ENCODE results near the gene OR2T35. TPM values are rescaled to one million over a fixed set of nuclear protein-coding genes. Genes with fewer than 3 reads are reported as not detected.

Gene OR2T35
- total RNA-seq, 4 donors from 2014 or later, result not detected

GRCh38 chr1:248593226-248593625, 51.9 kb downstream of the OR2T35 start:
- H3K4me3 ChIP-seq, result no peak overlapping the region

GRCh38 chr1:248592655-248593054, 52.4 kb downstream of the OR2T35 start:
- H3K9me3 ChIP-seq, result no peaks in the 10 kb centered on the region
- H3K27me3 ChIP-seq, result no peaks in the 10 kb centered on the region
- H3K36me3 ChIP-seq, result no peaks in the 10 kb centered on the region
- H3K4me3 ChIP-seq, result no peak overlapping the region
- TF ChIP-seq POLR2A (IDR thresholded peaks at IDR 0.05) (no peak), CTCF (IDR thresholded peaks at IDR 0.05) (no peak), EP300 (IDR thresholded peaks at IDR 0.05) (no peak)
- no peaks in the 10 kb centered on the region for H3K4me1 ChIP-seq
- no peak for DNase-seq (ENCODE audit: low spot score in 2 of 2)
- no peak overlapping the region for H3K27ac ChIP-seq
- WGBS, 2 donors, result 69 to 76% methylated on average over 1 of the region's 1 CpG

More at GRCh38 chr1:248593226-248593625, 51.9 kb downstream of the OR2T35 start:
- WGBS, 2 donors, result 84 to 89% methylated on average over 5 of the region's 5 CpGs
- no peaks in the 10 kb centered on the region for H3K36me3 ChIP-seq
- H3K27me3 ChIP-seq, result no peaks in the 10 kb centered on the region
- no peak for TF ChIP-seq CTCF (IDR thresholded peaks at IDR 0.05)
- TF ChIP-seq EP300 (IDR thresholded peaks at IDR 0.05), result no peak
- no peak for TF ChIP-seq POLR2A (IDR thresholded peaks at IDR 0.05)
- DNase-seq (ENCODE audit: low spot score in 2 of 2), result no peak
- no peaks in the 10 kb centered on the region for H3K4me1 ChIP-seq
- H3K9me3 ChIP-seq, result no peaks in the 10 kb centered on the region
- H3K27ac ChIP-seq, result no peak overlapping the region

GRCh38 chr1:248590055-248590454, 55.0 kb downstream of the OR2T35 start:
- Histone ChIP-seq H3K4me3 (no peak overlapping the region), H3K27ac (no peak overlapping the region), H3K27me3 (no peaks in the 10 kb centered on the region), H3K4me1 (no peaks in the 10 kb centered on the region), H3K36me3 (no peaks in the 10 kb centered on the region), H3K9me3 (no peaks in the 10 kb centered on the region)
- TF ChIP-seq POLR2A (IDR thresholded peaks at IDR 0.05), result no peak
- no peak for TF ChIP-seq CTCF (IDR thresholded peaks at IDR 0.05)
- no peak for TF ChIP-seq EP300 (IDR thresholded peaks at IDR 0.05)
- no peak for DNase-seq (ENCODE audit: low spot score in 2 of 2)
- 89 to 92% methylated on average over 17 of the region's 17 CpGs for WGBS, 2 donors

- Histone ChIP-seq H3K27me3 (no peaks in the 10 kb centered on the region), H3K4me1 (no peaks in the 10 kb centered on the region), H3K36me3 (no peaks in the 10 kb centered on the region), H3K4me3 (no peak overlapping the region), H3K9me3 (no peaks in the 10 kb centered on the region), H3K27ac (no peak overlapping the region)
- no peak for TF ChIP-seq EP300 (IDR thresholded peaks at IDR 0.05)
- no peak for TF ChIP-seq POLR2A (IDR thresholded peaks at IDR 0.05)
- TF ChIP-seq CTCF (IDR thresholded peaks at IDR 0.05), result no peak
- no peak for DNase-seq (ENCODE audit: low spot score in 2 of 2)
- 80 to 86% methylated on average over 3 of the region's 3 CpGs for WGBS, 2 donors
Measured at GRCh38 chr1:248589334-248589733, 55.7 kb downstream of the OR2T35 start.

Small RNAs within 50 kb of the gene (small RNA-seq; reads per million reads assigned to genes)
- gene RF00019, result not detected

Other genes with a start within 250 kb of the OR2T35 start
- gene OR2T1, start 242.2 kb downstream of the OR2T35 start, total RNA-seq, result not detected
- not detected for gene OR2T2, start 199.6 kb downstream of the OR2T35 start, total RNA-seq
- not detected for gene OR2T3, start 171.9 kb downstream of the OR2T35 start, total RNA-seq
- not detected for gene OR2T5, start 156.7 kb downstream of the OR2T35 start, total RNA-seq
- not detected for gene OR2G6, start 137.2 kb downstream of the OR2T35 start, total RNA-seq
- not detected for gene OR2T29, start 82.5 kb downstream of the OR2T35 start, total RNA-seq
- not detected for gene OR2T34, start 70.5 kb downstream of the OR2T35 start, total RNA-seq
- gene OR2T10, start 47.6 kb downstream of the OR2T35 start, total RNA-seq, result not detected
- not detected for gene OR2T11, start 10.2 kb downstream of the OR2T35 start, total RNA-seq
- not detected for gene OR2T27, start 10.2 kb upstream of the OR2T35 start, total RNA-seq
- gene OR14I1, start 57.5 kb upstream of the OR2T35 start, total RNA-seq, result not detected
- gene LYPD8, start 110.5 kb upstream of the OR2T35 start, total RNA-seq, result not detected
- gene SH3BP5L, start 180.6 kb upstream of the OR2T35 start, total RNA-seq, result 10 to 100 TPM; 16.8 to 24.6 (median 21.7) TPM
- 10 to 100 TPM; 22.4 to 38.4 (median 31.8) TPM for gene ZNF672, start 192.9 kb upstream of the OR2T35 start, total RNA-seq
- 100 to 1,000 TPM in 1 of 4 donors, 10 to 100 TPM in 3; 40.8 to 118 (median 68.5) TPM for gene ZNF692, start 213.8 kb upstream of the OR2T35 start, total RNA-seq